ENCODE data around the gene GAGE13. TPM values are rescaled to one million over a fixed set of nuclear protein-coding genes. Genes with fewer than 3 reads are reported as not detected.
"Not testable (repeated sequence)": the region's sequence is repeated elsewhere in the genome, so short reads cannot be mapped to it uniquely, and the experiment has no call there.

GAGE13 gene
- total and polyA plus RNA-seq, 2 of the 8 experiments (the other 6 are each of a cell fraction or from before 2014, with no cell fraction given): not detected

- CTCF ChIA-PET (ENCODE audit: partially characterized antibody); H3K4me3 ChIP-seq (ENCODE audit: extremely low read depth in 1 of 4, insufficient read depth in 2 of 4, low read depth in 3 of 4, low read length in 4 of 4): not testable (repeated sequence)
Observed at GRCh38 chrX:49346150-49346549, 14.8 kb downstream of the GAGE13 start.

More at GRCh38 chrX:49346150-49346549, 14.8 kb downstream of the GAGE13 start:
- H3K9ac ChIP-seq (replicated peaks in 1 of 4; ENCODE audit: extremely low read depth in 1 of 4, low read depth in 3 of 4, low read length in 3 of 4); H3K4me2 ChIP-seq (ENCODE audit: insufficient read depth in 1 of 2, low read depth in 2 of 2, low read length in 2 of 2); H2AFZ ChIP-seq (ENCODE audit: low read length); H2BK15ac ChIP-seq (ENCODE audit: low read length); H3K4ac ChIP-seq (replicated peaks; ENCODE audit: insufficient read length, low read depth, low read length); H3K36me3 ChIP-seq (ENCODE audit: control insufficient read depth in 2 of 4, insufficient read depth in 4 of 4, low read length in 3 of 4); H4K8ac ChIP-seq (ENCODE audit: extremely low read depth, insufficient read depth, low read length); H2BK120ac ChIP-seq (replicated peaks; ENCODE audit: low read depth, low read length); H4K20me1 ChIP-seq (replicated peaks in 1 of 2; ENCODE audit: control insufficient read depth in 1 of 2, insufficient read depth in 2 of 2, low read length in 2 of 2); H3K4me1 ChIP-seq (replicated peaks in 1 of 4; ENCODE audit: control insufficient read depth in 3 of 4, insufficient read depth in 4 of 4, low read length in 3 of 4); H3K23ac ChIP-seq (ENCODE audit: insufficient read length); H2BK20ac ChIP-seq (ENCODE audit: low read length); H3K14ac ChIP-seq (ENCODE audit: insufficient read length); POLR2A ChIA-PET (ENCODE audit: partially characterized antibody); H2BK5ac ChIP-seq (ENCODE audit: low read depth, low read length); H3K9me3 ChIP-seq (ENCODE audit: insufficient read depth in 2 of 2, low read depth in 1 of 2, low read length in 1 of 2); H3K27me3 ChIP-seq (replicated peaks in 1 of 4; ENCODE audit: control insufficient read depth in 3 of 4, extremely low read depth in 1 of 4, insufficient read depth in 3 of 4, low read length in 3 of 4); H3K56ac ChIP-seq (replicated peaks; ENCODE audit: insufficient read length, low read depth, low read length); DNase-seq (ENCODE audit: low read depth in 1 of 2, low spot score in 2 of 2); H3K18ac ChIP-seq (ENCODE audit: extremely low read depth, low read length); H2AK5ac ChIP-seq (ENCODE audit: low read depth, low read length); H4K5ac ChIP-seq (ENCODE audit: insufficient read length, low read depth, low read length); FAIRE-seq; H3K23me2 ChIP-seq (ENCODE audit: low read depth, low read length); H3K79me1 ChIP-seq (ENCODE audit: low read depth, low read length); H3K79me2 ChIP-seq (ENCODE audit: control insufficient read depth in 1 of 2, insufficient read depth in 2 of 2, low read length in 2 of 2); H2BK12ac ChIP-seq (ENCODE audit: low read depth, low read length); H3K27ac ChIP-seq (ENCODE audit: low read depth, low read length); H4K91ac ChIP-seq (replicated peaks; ENCODE audit: insufficient read length, low read length): not testable (repeated sequence)
- WGBS, 2 experiments (ENCODE audit: extremely low coverage in 1 of 2, insufficient coverage in 1 of 2, insufficient read length in 1 of 2, insufficient replicate concordance in 2 of 2, low coverage in 1 of 2, low lambda C conversion rate in 2 of 2, missing lambda C conversion rate in 1 of 2): 87% methylated on average over 8 of the region's 11 CpGs; no CpG with 5 or more reads in 1 of the 2 experiments

Other genes starting within 250 kb of the GAGE13 start
- 16.8 and 17.9 TPM in 2 replicates for gene GPKOW, start 207.8 kb upstream of the GAGE13 start, total RNA-seq (2021; fragmentation: NEBNext Ultra II Directional; extraction: Animal tissue kit (Norgen Biotek cat#: 25700))
- 11.9 and 14.0 TPM in 2 replicates for gene GPKOW, start 207.8 kb upstream of the GAGE13 start, polyA plus RNA-seq (2011; rRNA removed)
- gene MAGIX, start 168.8 kb upstream of the GAGE13 start, total RNA-seq (2021; fragmentation: NEBNext Ultra II Directional; extraction: Animal tissue kit (Norgen Biotek cat#: 25700)): 0.37 and 0.46 TPM in 2 replicates
- 1.1 and 1.9 TPM in 2 replicates for gene MAGIX, start 168.8 kb upstream of the GAGE13 start, polyA plus RNA-seq (2011; rRNA removed)
- 9.0 and 10.3 TPM in 2 replicates for gene PLP2, start 159.7 kb upstream of the GAGE13 start, total RNA-seq (2021; fragmentation: NEBNext Ultra II Directional; extraction: Animal tissue kit (Norgen Biotek cat#: 25700))
- gene PLP2, start 159.7 kb upstream of the GAGE13 start, polyA plus RNA-seq (2011; rRNA removed): 23.4 and 25.6 TPM in 2 replicates
- gene PRICKLE3, start 145.2 kb upstream of the GAGE13 start, total RNA-seq (2021; fragmentation: NEBNext Ultra II Directional; extraction: Animal tissue kit (Norgen Biotek cat#: 25700)): 8.4 and 10.6 TPM in 2 replicates
- gene PRICKLE3, start 145.2 kb upstream of the GAGE13 start, polyA plus RNA-seq (2011; rRNA removed): 9.1 and 15.1 TPM in 2 replicates
- gene SYP, start 131.4 kb upstream of the GAGE13 start, total RNA-seq (2021; fragmentation: NEBNext Ultra II Directional; extraction: Animal tissue kit (Norgen Biotek cat#: 25700)): 10.2 and 10.8 TPM in 2 replicates
- gene SYP, start 131.4 kb upstream of the GAGE13 start, polyA plus RNA-seq (2011; rRNA removed): 4.3 and 7.2 TPM in 2 replicates
- gene CACNA1F, start 98.2 kb upstream of the GAGE13 start, total RNA-seq (2021; fragmentation: NEBNext Ultra II Directional; extraction: Animal tissue kit (Norgen Biotek cat#: 25700)): 0.77 and 0.84 TPM in 2 replicates
- gene CACNA1F, start 98.2 kb upstream of the GAGE13 start, polyA plus RNA-seq (2011; rRNA removed): 0.59 and 1.7 TPM in 2 replicates
- 7.3 and 8.0 TPM in 2 replicates for gene CCDC22, start 96.1 kb upstream of the GAGE13 start, total RNA-seq (2021; fragmentation: NEBNext Ultra II Directional; extraction: Animal tissue kit (Norgen Biotek cat#: 25700))
- 13.9 and 19.0 TPM in 2 replicates for gene CCDC22, start 96.1 kb upstream of the GAGE13 start, polyA plus RNA-seq (2011; rRNA removed)
- 0.23 and 0.37 TPM in 2 replicates for gene FOXP3, start 66.9 kb upstream of the GAGE13 start, total RNA-seq (2021; fragmentation: NEBNext Ultra II Directional; extraction: Animal tissue kit (Norgen Biotek cat#: 25700))
- gene FOXP3, start 66.9 kb upstream of the GAGE13 start, polyA plus RNA-seq (2011; rRNA removed): 0.54 and 0.67 TPM in 2 replicates
- gene PPP1R3F, start 61.8 kb upstream of the GAGE13 start, total RNA-seq (2021; fragmentation: NEBNext Ultra II Directional; extraction: Animal tissue kit (Norgen Biotek cat#: 25700)): 6.1 and 6.8 TPM in 2 replicates
- gene PPP1R3F, start 61.8 kb upstream of the GAGE13 start, polyA plus RNA-seq (2011; rRNA removed): 5.1 and 6.2 TPM in 2 replicates
- gene GAGE10, start 27.9 kb upstream of the GAGE13 start, total RNA-seq (2021; fragmentation: NEBNext Ultra II Directional; extraction: Animal tissue kit (Norgen Biotek cat#: 25700)): not detected in 2 replicates
- not detected in 2 replicates for gene GAGE10, start 27.9 kb upstream of the GAGE13 start, polyA plus RNA-seq (2011; rRNA removed)
- not detected in 2 replicates for gene GAGE12J, start 9.5 kb upstream of the GAGE13 start, total RNA-seq (2021; fragmentation: NEBNext Ultra II Directional; extraction: Animal tissue kit (Norgen Biotek cat#: 25700))
- not detected in 2 replicates for gene GAGE12J, start 9.5 kb upstream of the GAGE13 start, polyA plus RNA-seq (2011; rRNA removed)
- not detected in 2 replicates for gene GAGE12C, start 200.6 kb downstream of the GAGE13 start, total RNA-seq (2021; fragmentation: NEBNext Ultra II Directional; extraction: Animal tissue kit (Norgen Biotek cat#: 25700))
- gene GAGE12C, start 200.6 kb downstream of the GAGE13 start, polyA plus RNA-seq (2011; rRNA removed): not detected in 2 replicates
- gene GAGE12D, start 210.2 kb downstream of the GAGE13 start, total RNA-seq (2021; fragmentation: NEBNext Ultra II Directional; extraction: Animal tissue kit (Norgen Biotek cat#: 25700)): not detected in 2 replicates
- not detected in 2 replicates for gene GAGE12D, start 210.2 kb downstream of the GAGE13 start, polyA plus RNA-seq (2011; rRNA removed)
- gene GAGE12E, start 219.7 kb downstream of the GAGE13 start, total RNA-seq (2021; fragmentation: NEBNext Ultra II Directional; extraction: Animal tissue kit (Norgen Biotek cat#: 25700)): not detected in 2 replicates
- not detected in 2 replicates for gene GAGE12E, start 219.7 kb downstream of the GAGE13 start, polyA plus RNA-seq (2011; rRNA removed)
- not detected in 2 replicates for gene GAGE12F, start 229.3 kb downstream of the GAGE13 start, total RNA-seq (2021; fragmentation: NEBNext Ultra II Directional; extraction: Animal tissue kit (Norgen Biotek cat#: 25700))
- gene GAGE12F, start 229.3 kb downstream of the GAGE13 start, polyA plus RNA-seq (2011; rRNA removed): not detected in 2 replicates
- not detected in 2 replicates for gene GAGE12G, start 238.8 kb downstream of the GAGE13 start, total RNA-seq (2021; fragmentation: NEBNext Ultra II Directional; extraction: Animal tissue kit (Norgen Biotek cat#: 25700))
- gene GAGE12G, start 238.8 kb downstream of the GAGE13 start, polyA plus RNA-seq (2011; rRNA removed): not detected in 2 replicates
- not detected in 2 replicates for gene GAGE12H, start 248.4 kb downstream of the GAGE13 start, total RNA-seq (2021; fragmentation: NEBNext Ultra II Directional; extraction: Animal tissue kit (Norgen Biotek cat#: 25700))
- gene GAGE12H, start 248.4 kb downstream of the GAGE13 start, polyA plus RNA-seq (2011; rRNA removed): not detected in 2 replicates